SK-N-SH (cell line): ENCODE measurements around the gene PTGIS. TPM values are rescaled to one million over a fixed set of nuclear protein-coding genes. Genes with fewer than 3 reads are reported as not detected.

Experiments used
- CTCF ChIA-PET: fragments of 300-600, 350-600 bp; formaldehyde crosslinking; extraction: SDS; loops from one replicate; lab custom pipeline; 2021; lab: Yijun Ruan, JAX
- POLR2A ChIA-PET: fragments of 350-600 bp; sonication (Branson Sonifier 250); formaldehyde crosslinking; extraction: SDS; loops from one replicate; lab custom pipeline; 2020; ENCODE audit warnings: antibody characterized with exemption, inconsistent platforms; lab: Yijun Ruan, JAX
- DNase-seq: peaks from one replicate; pipeline ENCODE4 v3.0.0; 2012
- H2AFZ ChIP-seq: fragments of 200-600 bp; sonication (generic); 2 replicates; pipeline ENCODE4 v1.8.1; 2016; ENCODE audit warnings: antibody characterized with exemption, mild to moderate bottlenecking, low read depth
- H3F3A ChIP-seq: fragments of 200-600 bp; sonication (generic); replicated peaks from 2 replicates; pipeline ENCODE3; 2016; ENCODE audit warnings: antibody characterized with exemption, mild to moderate bottlenecking; ENCODE audit not compliant: insufficient read depth
- H3K27ac ChIP-seq, 2 experiments: fragments of 200-500 bp in 1 of 2; fragments of 200-600 bp in 1 of 2; sonication (Bioruptor generic) in 1 of 2; sonication (generic), shearing (Covaris generic) in 1 of 2; 2 replicates each; pipeline versions ENCODE4 v1.5.1 to v1.6.1; 2014 to 2016; ENCODE audit warnings: low read depth in 2 of 2, inconsistent platforms in 1 of 2, low read length in 1 of 2, mild to moderate bottlenecking in 1 of 2, mixed read lengths in 1 of 2
- H3K27me3 ChIP-seq: fragments of 200-600 bp; sonication (generic), shearing (Covaris generic); 2 replicates; pipeline ENCODE4 v1.6.1; 2016; ENCODE audit warnings: mixed run types; ENCODE audit not compliant: insufficient read depth
- H3K36me3 ChIP-seq, 2 experiments: fragments of 200-500 bp in 1 of 2; fragments of 200-600 bp in 1 of 2; sonication (Bioruptor generic) in 1 of 2; sonication (generic) in 1 of 2; replicated peaks in 1 of 2; 2 replicates each; pipeline versions ENCODE3 to v1.5.1; 2014 to 2016; ENCODE audit warnings: low read length in 1 of 2, mild to moderate bottlenecking in 1 of 2; ENCODE audit not compliant: insufficient read depth in 2 of 2, control insufficient read depth in 1 of 2
- H3K4me1 ChIP-seq, 2 experiments: fragments of 200-500 bp in 1 of 2; fragments of 200-600 bp in 1 of 2; sonication (Bioruptor generic) in 1 of 2; sonication (generic), shearing (Covaris generic) in 1 of 2; 2 replicates each; pipeline versions ENCODE4 v1.5.1 to v1.6.1; 2014 to 2016; ENCODE audit warnings: low read depth in 1 of 2, low read length in 1 of 2, mixed run types in 1 of 2; ENCODE audit not compliant: insufficient read depth in 2 of 2, control insufficient read depth in 1 of 2
- H3K4me2 ChIP-seq: fragments of 200-600 bp; sonication (generic), shearing (Covaris generic); 2 replicates; pipeline ENCODE4 v1.6.1; 2017; ENCODE audit warnings: mixed run types
- H3K4me3 ChIP-seq, 2 experiments: fragments of 200-500 bp in 1 of 2; fragments of 200-600 bp in 1 of 2; sonication (Bioruptor generic) in 1 of 2; sonication (generic), shearing (Covaris generic) in 1 of 2; 2 replicates each; pipeline versions ENCODE4 v1.5.1 to v1.8.1; 2014 to 2016; ENCODE audit warnings: low read depth in 2 of 2, inconsistent platforms in 1 of 2, low read length in 1 of 2, mild to moderate bottlenecking in 1 of 2, mixed read lengths in 1 of 2, moderate library complexity in 1 of 2
- H3K79me2 ChIP-seq: fragments of 200-600 bp; sonication (generic); 2 replicates; pipeline ENCODE4 v1.8.1; 2017; ENCODE audit warnings: mild to moderate bottlenecking; ENCODE audit not compliant: insufficient read depth
- H3K9ac ChIP-seq: fragments of 200-600 bp; sonication (generic); 2 replicates; pipeline ENCODE4 v1.6.1; 2017; ENCODE audit warnings: mixed run types
- H3K9me2 ChIP-seq: fragments of 200-600 bp; sonication (generic); 2 replicates; pipeline ENCODE4 v1.6.1; 2017; ENCODE audit warnings: mixed run types
- H3K9me3 ChIP-seq: fragments of 200-600 bp; sonication (generic); 2 replicates; pipeline ENCODE4 v1.6.1; 2017; ENCODE audit warnings: mixed run types, mild to moderate bottlenecking, moderate library complexity
- H4K20me1 ChIP-seq: fragments of 200-600 bp; sonication (generic); 2 replicates; pipeline ENCODE4 v1.6.1; 2017; ENCODE audit warnings: mild to moderate bottlenecking, mixed run types; ENCODE audit not compliant: insufficient read depth
- CTCF ChIP-seq: fragments of 200-600 bp; sonication (generic); IDR thresholded peaks from 2 replicates; pipeline ENCODE4 v1.6.1; 2017; ENCODE audit warnings: antibody characterized with exemption, mild to moderate bottlenecking, moderate library complexity
- EZH2phosphoT487 ChIP-seq: fragments of 200-600 bp; sonication (generic); IDR thresholded peaks from 2 replicates; pipeline ENCODE4 v1.6.1; 2017; ENCODE audit warnings: low read depth, mixed run types, mild to moderate bottlenecking, antibody characterized with exemption, moderate library complexity, borderline replicate concordance
- FOXM1 ChIP-seq: IDR thresholded peaks from 2 replicates; pipeline ENCODE4 v1.4.0; 2012; ENCODE audit warnings: low read depth, mild to moderate bottlenecking
- GABPA ChIP-seq: IDR thresholded peaks from 2 replicates; pipeline ENCODE4 v1.4.0; 2012; ENCODE audit warnings: low read depth, mild to moderate bottlenecking
- MXI1 ChIP-seq: IDR thresholded peaks from 2 replicates; pipeline ENCODE4 v1.6.1; 2012; ENCODE audit warnings: mild to moderate bottlenecking, low read depth, low read length, improper control_type of control experiment
- NRF1 ChIP-seq: IDR thresholded peaks from 2 replicates; pipeline ENCODE4 v1.6.1; 2012; ENCODE audit warnings: low read depth, mild to moderate bottlenecking, low read length
- PBX3 ChIP-seq: IDR thresholded peaks from 2 replicates; pipeline ENCODE4; 2012
- POLR2AphosphoS5 ChIP-seq: IDR thresholded peaks from 2 replicates; pipeline ENCODE4 v1.6.1; 2012; ENCODE audit warnings: low read depth, low read length
- RCOR1 ChIP-seq: fragments of 150-350 bp; IDR thresholded peaks from 2 replicates; pipeline ENCODE4 v1.6.1; 2017; ENCODE audit warnings: antibody characterized with exemption, low read length
- REST ChIP-seq: IDR thresholded peaks from 2 replicates; pipeline ENCODE4 v1.6.1; 2012; ENCODE audit warnings: mild to moderate bottlenecking, low read depth, low read length, moderate library complexity
- RFX5 ChIP-seq: IDR thresholded peaks from 2 replicates; pipeline ENCODE4 v1.6.1; 2012; ENCODE audit warnings: mild to moderate bottlenecking, improper control_type of control experiment, low read length
- SIN3A ChIP-seq: IDR thresholded peaks from 2 replicates; pipeline ENCODE4 v1.6.1; 2012; ENCODE audit warnings: low read depth, mild to moderate bottlenecking, low read length, moderate library complexity, borderline replicate concordance
- TAF1 ChIP-seq: IDR thresholded peaks from 2 replicates; pipeline ENCODE4 v1.6.1; 2012; ENCODE audit warnings: low read depth, mild to moderate bottlenecking, low read length, moderate library complexity, borderline replicate concordance
- TCF12 ChIP-seq: IDR thresholded peaks from 2 replicates; pipeline ENCODE4 v1.4.0; 2012
- WGBS: methylation state at CpG from one replicate; pipeline ENCODE4 v1.1.6; 2017; ENCODE audit warnings: low lambda C conversion rate; 5-methylcytosine and 5-hydroxymethylcytosine counted together
- polyA plus RNA-seq, 3 experiments: library from polyadenylated mRNA; depleted of rRNA; stranded (reverse); fragments of >200 nt; gene quantifications; 2 replicates each; pipeline ENCODE4 v1.2.3, GENCODE V29; 2012

Gene PTGIS
- polyA plus RNA-seq, 1 of the 3 experiments (the other 2 are of a cell fraction): 1.0 TPM

DNA sequence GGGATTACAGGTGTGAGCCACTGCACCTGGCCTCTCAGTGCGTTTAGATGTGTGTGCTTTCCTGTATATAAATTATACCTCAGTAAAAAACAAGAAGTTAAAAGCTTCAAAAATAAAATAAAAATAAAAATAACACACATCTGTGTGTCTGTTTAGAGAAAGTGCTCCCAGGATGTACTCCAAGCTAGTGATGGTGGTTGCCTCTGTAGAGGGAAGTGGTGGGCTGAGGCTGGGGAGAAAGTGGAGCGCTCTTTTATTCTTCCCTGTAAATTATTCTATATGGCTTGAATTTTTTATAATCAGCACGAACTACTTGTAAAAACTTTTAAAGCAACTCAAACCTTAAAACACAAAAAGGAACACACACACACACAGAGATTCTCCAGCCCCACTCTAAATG is 29.0 kb downstream of the PTGIS start:
- Histone ChIP-seq H3K27ac (no peak overlapping the region), H3F3A (no peaks in the 10 kb centered on the region), H3K27me3 (no peaks in the 10 kb centered on the region), H3K9ac (no peak overlapping the region), H3K4me3 (no peak overlapping the region), H3K36me3 (no peaks in the 10 kb centered on the region), H3K79me2 (no peaks in the 10 kb centered on the region), H4K20me1 (no peaks in the 10 kb centered on the region), H3K9me2 (no peaks in the 10 kb centered on the region), H2AFZ (no peak overlapping the region), H3K9me3 (no peaks in the 10 kb centered on the region), H3K4me1 (peaks cover 0 to 5% of the 10 kb centered on the region in 2 experiments; a peak in 1 of 4 replicates), H3K4me2 (no peak overlapping the region)
- ChIA-PET CTCF (interaction anchor here (0.8 to 20.0 kb wide), 10 partner anchors 14 to 350 kb away, joined by 3 to 556 read pairs (median 39); no protein-coding TSS in a partner anchor), POLR2A (no interaction called here)
- no peak for DNase-seq
- 83% methylated on average over 3 of the region's 3 CpGs for whole genome bisulfite sequencing
- no peak for TF ChIP-seq RFX5
- TF ChIP-seq TAF1: no peak
- no peak for TF ChIP-seq SIN3A
- TF ChIP-seq CTCF: no peak
- TF ChIP-seq POLR2AphosphoS5: no peak
- no peak for TF ChIP-seq EZH2phosphoT487
- no peak for TF ChIP-seq GABPA
- TF ChIP-seq MXI1: no peak
- no peak for TF ChIP-seq REST
- TF ChIP-seq RCOR1: no peak
- no peak for TF ChIP-seq TCF12
- no peak for TF ChIP-seq NRF1
- TF ChIP-seq PBX3: no peak
- no peak for TF ChIP-seq FOXM1
